DMS153 treated with DMSO at 0.1 percent for 48 hours (cell line): ENCODE data around the gene NT5C3B.
"Not testable (repeated sequence)": the region's sequence is repeated elsewhere in the genome, so short reads cannot be mapped to it uniquely, and the experiment has no call there.

ENCODE experiments used
- DNase-seq: peaks from one replicate; lab custom pipeline; 2025; ENCODE audit not compliant: unreplicated experiment; lab: John Stamatoyannopoulos, UW

The NT5C3B gene

DNA sequence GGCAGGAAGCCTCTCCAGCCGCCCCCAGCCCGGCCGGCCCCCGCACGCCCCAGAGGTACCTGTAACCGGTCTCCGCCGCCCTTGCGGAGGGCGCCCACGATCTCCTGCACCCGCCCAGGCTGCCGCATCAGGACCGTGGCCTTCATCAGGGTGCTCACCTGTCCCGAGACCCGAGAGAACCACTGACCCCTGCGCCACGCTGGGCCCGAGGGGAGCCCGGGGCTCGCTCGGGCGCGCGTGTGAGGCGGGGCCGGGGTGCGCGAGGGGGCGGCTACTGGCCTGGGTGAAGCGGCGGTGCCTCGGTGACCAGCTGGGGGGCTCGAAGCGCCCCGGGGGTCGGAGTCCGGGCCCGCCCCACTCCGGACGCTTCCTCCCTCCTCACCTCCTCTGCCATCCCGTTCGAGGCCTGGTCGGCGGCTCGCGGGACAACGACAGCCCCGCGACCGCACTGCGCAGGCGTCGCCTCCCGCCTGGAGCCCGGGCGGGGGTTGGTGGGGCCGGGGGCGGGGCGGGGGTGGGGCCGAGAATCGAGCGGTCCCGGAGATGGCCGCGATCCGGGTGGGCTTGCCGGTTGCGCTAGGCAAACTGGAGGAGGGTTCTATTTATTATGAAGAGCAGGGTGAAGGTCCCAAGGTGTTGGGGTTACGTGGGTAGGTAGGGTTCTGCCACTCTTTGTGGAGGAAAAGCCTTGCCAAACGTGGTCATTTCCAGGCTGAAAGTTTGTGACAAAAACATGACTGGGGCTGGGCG lies at the start of gene NT5C3B:
Gene NT5C3B, minus strand, starts transcription at position 433 of the 750 bp plus-strand sequence. Its CDS starts 39 bp downstream, at position 394.
- DNase-seq = no peak

DNA sequence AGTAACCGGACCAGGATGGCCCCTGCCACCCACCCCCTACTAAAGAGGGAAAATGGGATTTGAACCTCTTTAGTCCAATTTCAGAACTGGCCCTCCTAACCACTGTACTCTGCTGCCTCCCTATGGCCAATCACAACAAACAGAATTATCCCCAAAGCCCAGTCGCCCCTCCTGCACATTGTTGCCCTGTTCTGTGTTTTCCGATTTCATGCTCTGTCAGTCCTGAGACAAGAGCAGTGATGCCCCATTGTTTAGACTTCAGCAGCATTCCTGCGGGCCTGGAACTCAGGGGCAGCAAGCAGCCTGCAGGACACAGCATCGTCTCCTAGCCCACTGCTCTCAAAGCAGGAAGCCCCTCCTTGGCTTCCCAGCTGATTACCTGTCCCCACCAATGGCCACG lies 49.7 kb upstream of the NT5C3B start:
- DNase-seq = no peak

DNA sequence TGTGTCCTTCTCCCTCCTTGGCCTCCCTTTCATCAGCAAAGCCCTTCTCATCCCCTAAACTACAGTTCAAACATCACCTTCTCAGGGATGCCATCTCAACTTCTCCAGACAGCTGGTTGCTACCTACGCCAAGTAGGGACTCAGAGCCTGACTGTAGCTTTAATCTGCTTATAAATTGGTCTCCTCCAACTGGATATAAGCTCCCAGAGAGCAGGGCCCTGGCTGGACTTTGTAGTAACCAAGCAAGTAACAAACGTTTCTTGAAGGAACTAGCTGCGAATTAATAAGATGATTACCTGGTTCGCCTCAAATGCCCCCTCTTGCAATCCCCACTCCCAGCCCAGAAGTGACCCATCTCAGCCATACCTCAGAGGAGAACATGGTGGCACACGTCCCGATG lies 46.7 kb upstream of the NT5C3B start:
- no peak for DNase-seq

DNA sequence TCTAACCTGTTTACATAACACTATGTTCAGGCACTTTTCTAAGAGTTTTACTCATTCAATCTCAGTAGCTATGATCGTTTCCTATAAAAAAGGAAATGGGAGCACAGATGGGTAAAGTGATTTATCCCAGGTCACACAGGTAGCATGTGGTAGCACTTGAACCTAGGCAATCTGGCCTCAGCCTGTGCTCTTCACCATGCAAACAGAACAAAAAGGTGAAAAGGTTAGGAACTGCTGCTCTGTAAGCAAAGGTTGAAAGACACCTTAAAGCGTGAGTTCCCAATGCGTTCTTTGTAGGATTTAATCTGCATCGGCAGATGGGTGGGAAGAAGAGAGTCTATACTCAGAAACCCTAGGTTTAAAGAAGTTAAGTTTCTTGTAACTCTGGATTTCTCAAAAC lies 44.1 kb upstream of the NT5C3B start:
- DNase-seq = no peak

DNA sequence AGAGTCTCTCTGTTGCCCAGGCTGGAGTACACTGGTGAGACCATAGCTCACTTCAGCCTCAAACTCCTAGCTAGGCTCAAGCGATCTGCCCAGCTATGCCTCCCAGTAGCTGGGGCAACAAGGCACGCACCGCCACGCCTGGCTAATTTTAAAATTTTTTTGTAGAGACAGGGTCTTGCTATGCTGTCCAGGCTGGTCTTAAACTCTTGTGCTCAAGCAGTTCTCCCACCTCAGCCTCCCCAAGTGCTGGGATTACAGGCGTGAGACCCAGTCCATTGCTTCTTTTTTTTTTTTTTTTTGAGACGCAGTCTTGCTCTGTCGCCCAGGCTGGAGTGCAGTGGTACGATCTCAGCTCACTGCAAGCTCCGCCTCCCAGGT lies 38.2 kb upstream of the NT5C3B start:
- DNase-seq = not testable (repeated sequence)

DNA sequence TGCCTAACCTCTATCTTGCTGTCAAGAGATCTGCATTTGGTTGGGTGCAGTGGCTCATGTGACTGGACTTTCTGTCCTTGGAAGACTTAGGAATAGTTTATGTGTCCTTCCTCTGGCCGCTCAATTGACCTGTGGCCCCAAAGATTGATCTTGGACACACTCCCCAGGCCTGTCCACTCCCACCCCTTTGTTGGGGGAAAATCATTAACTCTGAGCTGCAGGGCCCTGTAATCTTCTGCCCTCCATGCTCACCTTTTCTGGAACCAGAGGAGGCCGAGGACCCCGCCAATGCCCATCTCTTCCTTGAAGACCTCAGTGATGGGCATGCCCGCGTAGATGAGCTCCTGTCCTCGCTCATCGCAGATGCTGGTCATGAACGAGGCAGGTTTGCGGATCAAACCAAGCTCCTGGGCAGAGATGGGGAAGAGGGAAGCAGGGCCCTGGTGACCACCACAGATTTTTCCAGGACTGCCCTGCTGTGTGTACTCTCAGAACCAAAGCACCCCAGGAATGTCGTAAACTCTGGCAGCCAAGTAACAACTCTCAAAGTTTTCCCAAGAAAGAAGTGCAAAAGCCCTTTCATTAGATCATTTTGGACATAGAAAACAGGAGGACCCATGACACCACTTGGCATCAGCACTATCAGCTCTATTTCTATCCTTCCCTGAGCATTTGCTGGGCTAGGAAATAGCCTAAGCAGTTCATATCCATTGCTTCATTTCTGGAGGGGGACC lies 37.7 kb upstream of the NT5C3B start:
- no peak for DNase-seq

DNA sequence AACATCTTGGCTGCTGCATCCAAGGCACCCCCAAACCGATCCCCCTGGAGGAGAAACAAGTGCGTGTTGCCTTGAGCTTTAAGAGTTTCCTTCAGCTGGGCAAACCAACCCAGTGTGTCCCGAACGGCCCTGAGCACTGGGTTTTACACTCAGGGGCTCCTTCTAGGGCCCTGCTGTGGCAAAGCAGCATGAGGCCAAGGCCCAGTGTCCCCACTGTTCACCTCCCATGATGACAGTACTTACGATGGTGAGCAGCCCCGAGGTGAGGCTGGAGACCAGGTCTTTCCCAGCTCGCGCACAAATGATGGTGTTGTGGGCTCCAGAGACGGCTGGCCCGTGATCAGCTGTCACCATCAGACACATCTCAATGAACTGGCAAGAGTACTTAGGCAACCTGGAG lies 35.8 kb upstream of the NT5C3B start:
- no peak for DNase-seq

DNA sequence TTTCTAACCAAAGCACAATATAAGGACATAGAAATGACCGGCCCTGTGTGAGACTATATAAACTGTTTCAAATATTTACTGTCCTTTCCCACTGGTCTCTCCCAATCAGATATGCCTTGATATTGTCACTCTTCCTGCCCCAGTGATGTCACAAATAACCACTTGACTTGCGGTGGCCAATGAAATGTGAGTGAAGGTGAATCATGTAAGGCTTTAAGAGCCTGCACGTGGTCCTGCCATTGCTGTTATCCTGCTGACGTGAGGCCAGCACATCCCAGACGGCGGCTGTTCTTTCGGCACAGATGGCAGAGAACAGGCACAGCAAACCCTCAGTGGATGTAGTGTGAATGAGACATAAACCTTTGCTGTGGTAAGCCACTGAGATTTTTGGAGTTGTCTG lies 34.6 kb upstream of the NT5C3B start:
- DNase-seq = no peak

DNA sequence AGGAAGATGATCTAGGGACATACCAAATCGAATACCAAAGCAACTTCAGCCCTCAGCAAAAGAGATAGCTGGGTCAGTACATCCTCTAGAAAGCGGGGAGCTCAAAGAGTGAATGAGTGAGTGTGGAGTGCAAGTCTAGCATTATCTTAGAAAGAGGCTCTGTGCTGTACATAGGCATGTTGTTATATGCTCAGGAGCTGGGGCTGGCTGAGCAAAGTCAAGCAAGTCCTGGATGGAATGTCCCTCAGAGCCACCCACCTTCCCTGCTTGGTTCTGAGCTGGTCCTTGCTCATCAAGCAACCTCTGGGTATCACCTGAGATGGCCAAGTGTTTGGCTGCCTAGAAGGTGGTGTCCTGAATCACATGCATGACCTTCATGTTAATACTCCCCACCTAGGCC lies 34.1 kb upstream of the NT5C3B start:
- DNase-seq = no peak

DNA sequence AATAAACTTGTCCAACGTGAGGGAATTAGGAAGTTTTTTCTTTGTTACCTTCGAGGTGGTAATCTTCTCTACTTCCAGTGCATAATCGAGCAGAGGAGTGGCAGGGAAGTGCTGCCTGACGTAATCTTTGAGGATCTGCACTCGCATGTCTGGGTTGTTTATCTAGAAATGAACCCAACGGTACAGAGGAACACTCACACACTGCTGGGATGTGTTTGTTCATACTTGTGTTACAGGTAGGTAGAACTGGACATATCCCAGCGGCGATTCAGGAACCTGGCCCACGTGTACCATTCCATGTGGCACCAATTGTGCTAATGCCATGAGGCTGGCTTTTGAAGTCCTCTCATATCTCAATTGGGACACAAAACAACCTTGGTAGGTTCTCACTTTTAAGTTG lies 33.4 kb upstream of the NT5C3B start:
- no peak for DNase-seq

DNA sequence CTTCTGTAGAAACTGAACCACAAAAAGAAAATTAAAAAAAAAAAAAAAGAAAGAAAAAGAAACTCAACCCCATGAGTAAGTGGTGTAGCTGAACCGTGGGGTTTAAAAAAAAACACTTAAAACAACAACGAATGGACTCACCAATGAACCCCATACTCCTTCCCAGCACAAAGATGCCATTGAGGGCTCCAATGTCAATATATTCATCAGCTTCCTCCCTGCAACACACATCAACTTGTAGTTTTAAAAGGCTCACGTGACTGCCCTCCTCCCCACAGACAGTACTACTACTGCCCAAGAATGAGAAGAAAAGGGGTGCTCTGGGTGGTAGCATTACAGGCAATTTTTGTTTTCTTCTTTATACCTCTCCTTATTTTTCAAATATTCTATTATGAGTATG lies 32.5 kb upstream of the NT5C3B start:
- no peak for DNase-seq

DNA sequence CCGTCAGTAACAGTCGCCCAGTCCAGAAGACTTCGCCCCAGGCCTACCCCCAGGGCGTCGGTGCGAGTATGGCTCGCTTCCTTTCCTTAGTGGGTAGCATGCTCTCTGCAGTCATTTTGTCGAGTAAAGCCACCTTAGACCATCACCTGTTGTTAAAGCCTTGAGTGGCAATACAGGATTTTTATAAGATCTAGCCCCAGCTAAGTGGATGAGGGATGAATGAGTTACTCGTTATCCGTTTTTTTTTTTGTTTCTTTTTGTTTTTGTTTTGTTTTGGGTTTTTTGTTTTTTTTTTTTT lies 29.5 kb upstream of the NT5C3B start:
- no peak for DNase-seq

DNA sequence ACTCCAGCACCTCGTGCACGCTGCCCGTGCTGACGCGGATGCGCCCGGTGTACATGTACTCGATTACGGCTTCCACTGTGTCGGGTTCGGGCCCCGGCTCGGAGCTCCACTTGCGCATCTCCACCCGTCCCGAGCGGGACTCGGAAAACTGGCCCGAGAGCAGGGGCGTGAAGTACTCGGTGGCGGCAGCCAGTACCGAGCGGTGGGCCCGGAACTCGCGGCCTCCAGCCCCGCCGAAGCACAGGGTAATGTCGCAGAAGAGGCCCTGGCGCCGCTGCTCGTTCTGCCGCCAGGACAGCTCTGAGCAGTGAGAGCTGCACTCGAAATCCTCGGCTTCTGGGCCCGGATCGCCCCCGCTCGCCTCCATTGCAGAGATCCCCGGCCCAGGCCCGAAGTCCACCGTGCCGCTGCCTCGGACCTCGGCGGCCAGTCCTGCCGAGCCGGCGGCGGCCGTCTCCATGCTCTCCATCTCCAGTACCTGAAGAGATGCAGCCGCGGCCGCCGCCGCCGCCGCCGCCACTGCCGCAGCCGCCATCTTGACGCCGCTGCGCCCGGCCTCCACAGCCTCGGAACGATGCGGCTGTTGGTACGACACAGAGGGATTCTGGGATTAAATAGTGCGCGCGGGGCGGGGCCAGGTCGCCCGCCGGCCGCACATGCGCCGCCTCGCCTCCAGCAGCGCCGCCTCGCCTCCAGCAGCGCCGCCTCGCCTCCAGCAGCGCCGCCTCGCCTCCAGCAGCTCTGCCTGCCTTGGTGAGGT lies 29.0 kb upstream of the NT5C3B start, which contains the start of gene KLHL11:
Gene KLHL11, minus strand, starts transcription at position 588 of the 760 bp plus-strand sequence. Its CDS starts 53 bp downstream, at position 535.
- peak; percentile 61 for DNase-seq

DNA sequence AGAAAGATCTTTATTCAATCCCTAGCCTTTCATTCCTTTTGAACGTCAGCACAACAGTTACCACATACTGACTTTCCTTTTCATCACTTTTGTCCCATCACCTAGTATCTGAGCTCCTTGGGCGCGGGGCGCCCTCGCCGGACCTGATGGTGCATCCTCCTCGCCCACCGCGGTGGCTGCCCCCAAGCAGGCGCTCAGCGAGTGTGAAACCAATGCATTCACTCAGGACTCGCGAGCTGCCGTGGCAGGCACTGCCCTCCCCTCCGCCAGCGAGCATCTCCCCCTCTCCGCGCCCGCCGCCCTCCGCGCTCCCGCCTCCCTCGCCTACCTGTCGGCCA lies 28.4 kb upstream of the NT5C3B start:
- no peak for DNase-seq

DNA sequence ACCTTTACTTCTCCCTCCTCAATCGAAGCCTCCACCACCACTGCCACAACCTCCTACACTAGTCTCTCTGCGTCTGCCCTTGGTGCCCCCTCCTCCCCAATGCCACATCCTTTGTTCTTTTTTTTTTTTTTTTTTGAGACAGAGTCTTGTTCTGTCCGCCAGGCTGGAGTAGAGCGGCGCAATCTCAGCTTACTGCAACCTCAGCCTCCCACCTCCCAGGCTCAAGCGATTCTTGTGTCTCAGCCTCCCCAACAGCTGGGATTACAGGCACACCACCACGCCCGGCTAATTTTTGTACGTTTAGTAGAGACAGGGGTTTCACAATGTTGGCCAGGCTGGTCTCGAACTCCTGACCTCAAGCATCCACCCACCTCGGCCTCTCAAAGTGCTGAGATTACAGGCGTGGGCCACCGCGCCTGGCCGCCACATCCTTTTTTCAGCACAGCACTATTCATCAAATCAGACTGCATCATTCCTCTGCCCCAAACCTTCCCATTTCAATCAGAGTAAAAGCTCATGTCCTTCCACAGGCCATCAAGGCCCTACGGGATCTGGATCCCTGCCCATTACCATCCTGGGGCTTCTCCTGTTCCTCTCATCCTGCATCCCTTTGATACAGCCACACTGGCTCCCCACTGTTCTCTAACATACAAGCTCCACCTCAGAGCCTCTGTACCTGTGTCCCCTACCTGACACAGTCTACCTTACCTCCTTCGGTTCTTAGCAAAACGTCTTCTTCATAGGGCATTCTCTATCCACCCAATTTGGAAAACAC lies 27.2 kb upstream of the NT5C3B start:
- DNase-seq = no peak

DNA sequence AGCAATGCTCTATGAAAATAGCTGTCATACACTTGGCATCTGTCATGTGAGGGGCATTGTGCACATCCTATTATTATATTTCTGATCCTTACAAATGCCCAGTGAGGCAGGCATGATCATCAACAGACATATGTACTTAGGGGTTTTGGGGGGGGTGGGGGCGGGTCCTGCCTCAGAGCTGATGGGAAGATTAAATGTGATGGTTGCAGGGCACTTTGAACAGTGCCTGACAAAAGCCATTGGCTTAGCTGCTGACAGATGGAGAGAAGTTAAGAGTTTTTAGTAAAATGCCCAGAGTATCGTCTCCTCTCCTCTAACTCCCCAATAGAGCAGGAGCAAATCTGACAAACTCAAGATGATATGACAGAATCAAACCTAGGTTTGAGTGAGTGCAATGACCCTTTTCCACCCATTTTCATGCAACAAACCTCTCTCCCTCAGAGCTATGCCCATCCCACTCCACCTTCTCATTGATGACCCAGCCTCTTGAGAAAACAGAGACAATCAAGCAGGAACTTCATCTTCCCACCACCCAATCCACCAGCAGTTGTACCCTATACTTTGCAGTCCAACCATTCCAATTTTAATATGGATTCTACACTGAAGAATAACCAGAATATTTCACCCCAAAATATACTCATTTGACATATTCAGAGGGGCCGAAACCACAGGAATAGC lies 24.4 kb upstream of the NT5C3B start:
- DNase-seq = no peak

DNA sequence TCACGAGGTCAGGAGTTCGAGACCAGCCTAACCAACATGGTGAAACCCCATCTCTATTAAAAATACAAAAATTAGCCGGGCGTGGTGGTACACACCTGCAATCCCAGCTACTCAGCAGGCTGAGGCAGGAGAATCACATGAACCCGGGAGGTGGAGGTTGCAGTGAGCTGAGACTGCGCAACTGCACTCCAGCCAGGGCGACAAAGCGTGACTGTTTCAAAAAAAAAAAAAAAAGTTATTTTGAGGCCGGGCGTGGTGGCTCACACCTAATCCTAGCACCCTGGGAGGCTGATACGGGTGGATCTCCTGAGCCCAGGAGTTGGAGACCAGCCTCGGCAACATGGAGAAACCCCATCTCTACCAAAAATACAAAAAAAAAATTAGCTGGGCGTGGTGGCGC lies 15.3 kb upstream of the NT5C3B start:
- not testable (repeated sequence) for DNase-seq

DNA sequence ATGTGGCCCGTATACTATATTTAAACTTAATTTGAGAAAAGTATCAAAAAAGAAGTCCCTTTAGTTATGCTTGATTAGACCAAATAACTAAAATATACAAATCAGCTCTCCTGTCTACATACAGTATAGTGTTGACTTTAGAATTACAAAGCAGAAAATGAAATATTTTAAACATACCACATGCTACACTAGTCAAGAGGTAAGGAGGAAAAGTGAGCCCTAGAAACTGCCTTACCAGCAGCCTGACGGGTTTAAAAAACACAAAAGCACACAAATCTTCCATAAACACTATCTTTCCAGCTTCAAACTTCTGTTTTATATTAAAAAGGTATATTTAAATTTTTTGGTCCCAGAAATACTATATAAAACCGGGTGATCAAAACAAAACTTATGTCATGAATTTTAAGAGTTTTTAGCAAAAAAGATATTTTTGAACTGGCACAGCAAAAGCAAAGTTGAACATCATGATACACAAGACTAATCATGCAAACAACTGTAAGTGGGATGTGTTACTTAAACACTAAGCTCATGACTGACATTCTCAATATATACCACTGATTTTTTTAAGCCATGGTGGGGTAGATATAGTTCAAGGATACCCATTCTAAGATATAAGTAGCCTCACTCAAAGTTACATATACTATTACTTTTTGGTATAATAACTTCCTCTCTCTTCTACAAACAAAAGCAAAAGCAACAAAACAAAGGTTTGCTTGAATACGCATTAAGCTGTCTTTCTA lies 13.4 kb upstream of the NT5C3B start:
- DNase-seq = no peak

DNA sequence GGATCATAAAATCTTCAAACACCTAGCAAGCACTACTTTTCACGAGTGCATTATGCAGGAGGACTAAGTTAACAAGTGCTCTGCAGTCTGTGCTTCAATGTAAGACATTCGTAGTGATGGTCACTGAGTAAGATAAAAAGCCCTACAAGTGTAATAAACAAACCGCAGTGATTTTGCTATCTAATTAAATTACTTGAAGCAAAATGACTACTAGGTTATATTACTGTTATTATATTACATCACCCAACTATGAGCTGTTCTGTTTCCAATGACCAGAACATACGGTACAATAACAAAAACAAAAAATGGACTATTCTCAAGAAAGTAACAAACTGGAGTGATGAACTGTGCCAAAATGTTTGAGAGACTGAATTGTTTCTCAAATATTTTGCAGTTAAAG lies 12.8 kb upstream of the NT5C3B start:
- no peak for DNase-seq

DNA sequence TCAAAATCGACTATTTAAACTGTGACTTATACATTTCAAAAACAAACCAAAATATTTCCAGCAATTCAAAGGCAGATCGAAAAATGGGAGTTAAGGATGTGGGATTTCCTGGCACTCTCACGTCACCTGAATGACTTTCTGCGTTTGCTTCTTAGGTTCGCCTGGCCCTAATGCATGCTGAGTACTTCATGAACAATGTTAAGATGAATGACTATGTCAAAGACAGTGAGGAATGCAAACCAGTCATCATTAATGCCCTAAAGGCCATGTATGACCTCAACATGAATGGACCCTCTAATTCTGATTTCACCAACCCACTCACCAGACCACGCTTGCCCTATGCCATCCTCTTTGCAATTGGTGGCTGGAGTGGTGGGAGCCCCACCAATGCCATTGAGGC lies 8.9 kb upstream of the NT5C3B start:
- DNase-seq = no peak
